Uterus (tissue), 4 donors: ENCODE measurements around the gene GPR183. TPM values are rescaled to one million over a fixed set of nuclear protein-coding genes. Genes with fewer than 3 reads are reported as not detected.

Experiments
- DNase-seq, 2 donors: peaks; one replicate each; pipeline ENCODE4 v3.0.0-alpha.2; 2019 to 2020
- H3K27ac ChIP-seq, 2 donors: fragments of 200-600 bp; sonication (generic); 1 replicate in 1 of 2; 2 replicates in 1 of 2; pipeline ENCODE4 v1.5.1; 2016 to 2018
- H3K27me3 ChIP-seq, 2 donors: fragments of 200-600 bp; sonication (generic); one replicate each; pipeline ENCODE4 v1.5.1; 2018 to 2019; ENCODE audit warnings: control low read depth in 1 of 2
- H3K36me3 ChIP-seq, 2 donors: fragments of 200-600 bp; sonication (generic); one replicate each; pipeline ENCODE4 v1.5.1; 2019; ENCODE audit warnings: control low read depth in 1 of 2
- H3K4me1 ChIP-seq, 2 donors: fragments of 200-600 bp; sonication (generic); one replicate each; pipeline ENCODE4 v1.5.1; 2018 to 2019; ENCODE audit warnings: control low read depth in 1 of 2
- H3K4me3 ChIP-seq, 2 donors: fragments of 200-600 bp; sonication (generic); 1 replicate in 1 of 2; 2 replicates in 1 of 2; pipeline ENCODE4 v1.5.1; 2018 to 2019; ENCODE audit warnings: mild to moderate bottlenecking in 1 of 2
- H3K9me3 ChIP-seq, 2 donors: fragments of 200-600 bp; sonication (generic); one replicate each; pipeline ENCODE4 v1.5.1; 2019; ENCODE audit warnings: control low read depth in 1 of 2
- CTCF ChIP-seq, 4 experiments: fragments of 200-600 bp in 2 of 4; fragments of 450-650 bp in 2 of 4; sonication (generic) in 2 of 4; IDR thresholded peaks; one replicate each; pipeline ENCODE4 v1.5.1; 2016 to 2019; ENCODE audit warnings: antibody characterized with exemption in 4 of 4, mild to moderate bottlenecking in 2 of 4, moderate library complexity in 1 of 4
- POLR2A ChIP-seq, 2 donors: fragments of 450-650 bp; IDR thresholded peaks; one replicate each; pipeline ENCODE4 v1.6.1; 2016; ENCODE audit warnings: antibody characterized with exemption in 2 of 2, mild to moderate bottlenecking in 1 of 2, moderate library complexity in 1 of 2
- intact Hi-C: fragments of 100-400 bp; cut with DNase I; formaldehyde crosslinking; loops from one replicate; pipeline ENCODE4 v1.15.1; 2023; ENCODE audit warnings: low total_unique reads
- total RNA-seq, 4 donors: library from RNA; depleted of rRNA in 3 of 4; stranded (reverse); fragments of >200 nt in 3 of 4; gene quantifications; one replicate each; pipeline versions ENCODE4 v1.1.0 to v1.2.4, GENCODE V29; 2014 to 2023
- donor health status: DM: yes; HTN: yes; CAD: no.

The GPR183 gene
- total RNA-seq, 4 donors from 2014 or later = 2.0 to 10.8 (median 3.8) TPM

GRCh38 chr13:99278200-99278599 lies 29.0 kb downstream of the GPR183 start:
- Histone ChIP-seq H3K27me3 (no peaks in the 10 kb centered on the region), H3K27ac (no peak overlapping the region), H3K9me3 (no peaks in the 10 kb centered on the region), H3K4me1 (no peaks in the 10 kb centered on the region), H3K36me3 (no peaks in the 10 kb centered on the region), H3K4me3 (no peak overlapping the region)
- intact Hi-C loops = no loop called here
- no peak for TF ChIP-seq POLR2A (IDR thresholded peaks at IDR 0.05)
- no peak for TF ChIP-seq CTCF (IDR thresholded peaks at IDR 0.05)
- DNase-seq = no peak

- TF ChIP-seq CTCF (IDR thresholded peaks at IDR 0.05) (no peak), POLR2A (IDR thresholded peaks at IDR 0.05) (no peak)
- no peaks in the 10 kb centered on the region for H3K9me3 ChIP-seq
- DNase-seq = no peak
- intact Hi-C loops = no loop called here
- H3K36me3 ChIP-seq = no peaks in the 10 kb centered on the region
- no peak overlapping the region for H3K27ac ChIP-seq
- no peaks in the 10 kb centered on the region for H3K4me1 ChIP-seq
- H3K27me3 ChIP-seq = no peaks in the 10 kb centered on the region
- no peak overlapping the region for H3K4me3 ChIP-seq
These were observed 29.6 kb downstream of the GPR183 start for GRCh38 chr13:99277629-99278028.

GRCh38 chr13:99276706-99277105 lies 30.5 kb downstream of the GPR183 start:
- H3K27me3 ChIP-seq = no peaks in the 10 kb centered on the region
- H3K9me3 ChIP-seq = no peaks in the 10 kb centered on the region
- no peak for TF ChIP-seq POLR2A (IDR thresholded peaks at IDR 0.05)
- no peak for TF ChIP-seq CTCF (IDR thresholded peaks at IDR 0.05)
- no peak overlapping the region for H3K27ac ChIP-seq
- intact Hi-C loops = no loop called here
- no peak for DNase-seq
- H3K36me3 ChIP-seq = no peaks in the 10 kb centered on the region
- H3K4me1 ChIP-seq = no peaks in the 10 kb centered on the region
- no peak overlapping the region for H3K4me3 ChIP-seq

- DNase-seq = no peak
- intact Hi-C loops = no loop called here
- TF ChIP-seq CTCF (IDR thresholded peaks at IDR 0.05) (no peak), POLR2A (IDR thresholded peaks at IDR 0.05) (no peak)
- no peaks in the 10 kb centered on the region for H3K27me3 ChIP-seq
- no peak overlapping the region for H3K27ac ChIP-seq
- H3K36me3 ChIP-seq = no peaks in the 10 kb centered on the region
- H3K4me1 ChIP-seq = no peaks in the 10 kb centered on the region
- H3K9me3 ChIP-seq = no peaks in the 10 kb centered on the region
- H3K4me3 ChIP-seq = no peak overlapping the region
These were observed 32.1 kb downstream of the GPR183 start for GRCh38 chr13:99275093-99275469.

GRCh38 chr13:99273128-99273527 lies 34.1 kb downstream of the GPR183 start:
- Histone ChIP-seq H3K36me3 (no peaks in the 10 kb centered on the region), H3K4me3 (no peak overlapping the region), H3K9me3 (no peaks in the 10 kb centered on the region), H3K27ac (no peak overlapping the region), H3K4me1 (no peaks in the 10 kb centered on the region), H3K27me3 (no peaks in the 10 kb centered on the region)
- intact Hi-C loops = no loop called here
- TF ChIP-seq CTCF (IDR thresholded peaks at IDR 0.05) = no peak
- TF ChIP-seq POLR2A (IDR thresholded peaks at IDR 0.05) = no peak
- DNase-seq = no peak
